Ovary (tissue), 9 donors: Measurements from ENCODE around the gene BLOC1S5. TPM values are rescaled to one million over a fixed set of nuclear protein-coding genes. Genes with fewer than 3 reads are reported as not detected.

Experiments
- DNase-seq, 5 donors: peaks; one replicate each; pipeline ENCODE4 v3.0.0-alpha.2; 2019 to 2020
- H3K27ac ChIP-seq, 2 donors: fragments of 200-600 bp; one replicate each; pipeline versions ENCODE4 v1.5.1 to v1.8.0; 2019 to 2022
- H3K27me3 ChIP-seq: fragments of 200-600 bp; one replicate; pipeline ENCODE4 v1.8.0; 2022
- H3K36me3 ChIP-seq: fragments of 200-600 bp; sonication (generic); one replicate; pipeline ENCODE4 v1.5.1; 2019
- H3K4me1 ChIP-seq: one replicate; pipeline ENCODE4 v1.8.1; 2013; ENCODE audit warnings: mild to moderate bottlenecking, moderate library complexity; ENCODE audit not compliant: insufficient read depth
- H3K4me3 ChIP-seq: fragments of 200-600 bp; sonication (generic); one replicate; pipeline ENCODE4 v1.5.1; 2017
- H3K9me3 ChIP-seq, 2 donors: fragments of 200-600 bp in 1 of 2; sonication (generic) in 1 of 2; one replicate each; pipeline versions ENCODE4 v1.5.1 to v1.8.1; 2013 to 2019; ENCODE audit warnings: mild to moderate bottlenecking in 1 of 2, moderate library complexity in 1 of 2
- CTCF ChIP-seq, 3 donors: fragments of 450-650 bp in 2 of 3; fragments of 200-600 bp in 1 of 3; IDR thresholded peaks; one replicate each; pipeline versions ENCODE4 v1.5.1 to v1.8.0; 2016 to 2022; ENCODE audit warnings: antibody characterized with exemption in 3 of 3, mild to moderate bottlenecking in 1 of 3
- EP300 ChIP-seq: sonication (generic); formaldehyde crosslinking; IDR thresholded peaks from one replicate; pipeline ENCODE4 v1.6.1; 2017; ENCODE audit warnings: antibody characterized with exemption
- POLR2A ChIP-seq: fragments of 450-650 bp; IDR thresholded peaks from one replicate; pipeline ENCODE4 v1.6.1; 2017; ENCODE audit warnings: antibody characterized with exemption, mild to moderate bottlenecking, moderate library complexity
- WGBS, 3 donors: extraction: QIAGEN DNeasy Blood & Tissue Kit in 1 of 3; methylation state at CpG; one replicate each; pipeline versions ENCODE4 v1.1.5 to v1.1.7; 2013 to 2017; 5-methylcytosine and 5-hydroxymethylcytosine counted together
- intact Hi-C, 4 donors: fragments of 100-400 bp; cut with DNase I; formaldehyde crosslinking; loops; one replicate each; pipeline versions ENCODE4 v1.11.0 to v1.15.1; 2022 to 2023
- polyA plus RNA-seq, 2 donors: library from polyadenylated mRNA; stranded (reverse); fragments of 200-250 nt in 1 of 2; fragments of 350-450 nt in 1 of 2; fragmentation: Illumina TruSeq in 1 of 2; extraction: RNeasy Lipid Tissue Mini Kit (QIAGEN cat#74804) in 1 of 2; gene quantifications; one replicate each; pipeline ENCODE4 v1.2.3, GENCODE V29; 2013 to 2014
- total RNA-seq, 7 donors: library from RNA; depleted of rRNA in 2 of 7; stranded (reverse); fragments of >200 nt in 2 of 7; fragmentation: NEBNext Ultra II Directional in 3 of 7; extraction: Animal tissue kit (Norgen Biotek cat#: 25700) in 3 of 7; gene quantifications; one replicate each; pipeline versions ENCODE4 v1.1.0 to v1.2.4, GENCODE V29; 2016 to 2023
- donor health status: DM: no; HTN: no; CAD: no; lungs with moderate emphysema.
- donor health status: DM: no; HTN: no; CAD: no.
- donor health status: Bipolar disorder and iron deficiency.
- donor health status: DM: yes; HTN: yes; CAD: no.
- donor health status: DM: no; HTN: no; CAD: no.
- donor health status: DM: yes; HTN: yes; CAD: no.

Gene BLOC1S5
- total and polyA plus RNA-seq, 9 donors: 8.8 to 21.5 (median 15.4) TPM

- no peaks in the 10 kb centered on the region for H3K9me3 ChIP-seq
- H3K27me3 ChIP-seq: no peaks in the 10 kb centered on the region
- no peaks in the 10 kb centered on the region for H3K4me1 ChIP-seq
- no peak for TF ChIP-seq CTCF (IDR thresholded peaks at IDR 0.05)
- no peak for TF ChIP-seq EP300
- no peak for TF ChIP-seq POLR2A
- no peak overlapping the region for H3K27ac ChIP-seq
- no peak for DNase-seq
- no peak overlapping the region for H3K4me3 ChIP-seq
- WGBS, 3 donors: 77 to 80% (median 80%) methylated on average over 8 of the region's 8 CpGs
- intact Hi-C loops: no loop called here
- no peaks in the 10 kb centered on the region for H3K36me3 ChIP-seq
These were observed 6.5 kb upstream of the BLOC1S5 start for GRCh38 chr6:8070718-8071117.

DNA sequence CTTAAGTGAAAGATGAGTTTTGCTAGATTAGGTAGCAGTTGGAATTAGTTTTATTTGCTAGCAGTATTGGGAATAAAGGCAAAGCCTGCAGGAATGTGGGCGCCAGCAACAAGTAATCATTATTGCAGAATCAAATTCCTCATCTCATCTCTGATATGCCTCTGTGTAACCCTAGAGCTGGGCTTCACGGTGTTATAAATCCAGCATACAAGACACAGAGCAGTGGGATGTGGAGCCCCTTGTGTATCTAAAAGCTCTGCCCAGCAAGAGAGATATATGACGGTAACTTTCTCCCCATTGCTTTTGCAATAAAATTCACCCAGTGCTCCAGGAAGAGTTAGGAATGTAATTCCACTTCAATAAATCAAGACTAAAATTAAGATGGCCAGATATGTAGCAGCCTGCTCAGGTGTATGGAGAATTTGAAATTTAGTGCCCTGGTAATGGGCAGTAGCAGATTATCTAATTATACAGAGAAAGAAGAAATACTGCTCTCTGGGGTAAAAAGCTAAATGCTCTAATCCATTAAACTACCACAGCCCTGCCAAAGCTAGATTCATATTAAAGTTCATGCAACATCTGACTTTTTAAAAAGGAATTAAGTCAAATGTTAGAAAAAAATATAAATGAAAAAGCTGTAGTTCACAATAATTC lies 5.6 kb upstream of the BLOC1S5 start:
- H3K4me3 ChIP-seq: no peak overlapping the region
- 20 to 32% (median 24%) methylated on average over 3 of the region's 3 CpGs for WGBS, 3 donors
- no peak for DNase-seq
- no peaks in the 10 kb centered on the region for H3K9me3 ChIP-seq
- no peaks in the 10 kb centered on the region for H3K27me3 ChIP-seq
- no peaks in the 10 kb centered on the region for H3K36me3 ChIP-seq
- H3K27ac ChIP-seq: no peak overlapping the region
- H3K4me1 ChIP-seq: no peaks in the 10 kb centered on the region
- TF ChIP-seq CTCF (IDR thresholded peaks at IDR 0.05): no peak
- intact Hi-C loops: no loop called here

DNA sequence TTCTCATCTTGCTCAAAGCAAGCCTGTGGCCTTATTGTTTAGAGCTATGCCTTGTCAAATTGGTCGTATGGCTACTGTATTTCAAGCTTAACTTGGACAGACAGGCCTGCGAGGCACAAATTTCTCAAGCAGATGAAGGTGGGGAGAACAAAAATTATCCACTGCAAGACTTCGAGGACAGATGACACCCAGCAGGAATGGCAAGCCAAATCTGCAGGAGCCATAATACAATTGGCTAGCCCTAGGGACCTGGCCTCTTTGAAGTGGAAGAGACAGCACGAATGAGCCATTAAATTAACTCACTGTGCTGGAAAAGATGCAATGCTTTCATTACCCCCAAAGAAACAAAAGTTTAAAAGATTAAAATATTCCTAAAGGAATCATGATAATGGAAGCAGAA lies 5.0 kb upstream of the BLOC1S5 start:
- Histone ChIP-seq H3K4me3 (no peak overlapping the region), H3K36me3 (no peaks in the 10 kb centered on the region), H3K27me3 (no peaks in the 10 kb centered on the region), H3K4me1 (no peaks in the 10 kb centered on the region), H3K9me3 (no peaks in the 10 kb centered on the region), H3K27ac (no peak overlapping the region)
- TF ChIP-seq POLR2A: no peak
- no peak for TF ChIP-seq EP300
- TF ChIP-seq CTCF (IDR thresholded peaks at IDR 0.05): no peak
- 53 to 59% (median 57%) methylated on average over 4 of the region's 4 CpGs for WGBS, 3 donors
- intact Hi-C loops: no loop called here
- DNase-seq: no peak

- WGBS, 3 donors: 84 to 92% (median 88%) methylated on average over 4 of the region's 4 CpGs
- no peak for DNase-seq
- Histone ChIP-seq H3K27me3 (no peaks in the 10 kb centered on the region), H3K36me3 (no peaks in the 10 kb centered on the region), H3K4me3 (no peak overlapping the region), H3K9me3 (no peaks in the 10 kb centered on the region), H3K27ac (no peak overlapping the region), H3K4me1 (no peaks in the 10 kb centered on the region)
- no peak for TF ChIP-seq POLR2A
- TF ChIP-seq EP300: no peak
- TF ChIP-seq CTCF (IDR thresholded peaks at IDR 0.05): no peak
- intact Hi-C loops: no loop called here
These were observed 1.9 kb upstream of the BLOC1S5 start for GRCh38 chr6:8066108-8066507.
